ENCODE measurements around the gene ABHD17A. TPM values are rescaled to one million over a fixed set of nuclear protein-coding genes. Genes with fewer than 3 reads are reported as not detected.

The ABHD17A gene
- total RNA-seq, 1 experiment from 2014 or later = 68.2 TPM

- TF ChIP-seq REST (IDR thresholded peaks at IDR 0.05; ENCODE audit: low read depth) (no peak), SRF (IDR thresholded peaks at IDR 0.05; ENCODE audit: low read depth) (no peak), SP1 (IDR thresholded peaks at IDR 0.05; ENCODE audit: low read depth) (no peak), MAX (IDR thresholded peaks at IDR 0.05) (no peak), SIN3A (IDR thresholded peaks at IDR 0.05; ENCODE audit: low read depth) (no peak), EZH2phosphoT487 (IDR thresholded peaks at IDR 0.05; ENCODE audit: borderline replicate concordance) (no peak), ELF1 (IDR thresholded peaks at IDR 0.05; ENCODE audit: borderline replicate concordance, low read depth) (no peak), TCF7L2 (IDR thresholded peaks at IDR 0.05; ENCODE audit: borderline replicate concordance, extremely low read depth, insufficient read depth, insufficient read length) (no peak), YY1 (IDR thresholded peaks at IDR 0.05; ENCODE audit: extremely low read depth, insufficient replicate concordance, low read depth, low read length) (no peak), ZNF274 (IDR thresholded peaks at IDR 0.05; ENCODE audit: low read depth, low read length) (no peak), EGR1 (IDR thresholded peaks at IDR 0.05; ENCODE audit: low read depth) (no peak), ATF3 (IDR thresholded peaks at IDR 0.05) (no peak), CEBPB (IDR thresholded peaks at IDR 0.05; ENCODE audit: low read depth) (no peak)
These were observed 30.7 kb downstream of the ABHD17A start (continued) for GRCh38 chr19:1854542-1855039.
